Breast epithelium (tissue), 4 donors: ENCODE measurements around the gene UGP2. TPM values are rescaled to one million over a fixed set of nuclear protein-coding genes. Genes with fewer than 3 reads are reported as not detected.
"Not testable (repeated sequence)": the region's sequence is repeated elsewhere in the genome, so short reads cannot be mapped to it uniquely, and the experiment has no call there.

Experiments used
- DNase-seq, 2 donors: peaks; one replicate each; pipeline ENCODE4 v3.0.0-alpha.2; 2019; ENCODE audit warnings: low spot score in 2 of 2
- H3K27ac ChIP-seq, 2 donors: fragments of 200-600 bp; sonication (generic) in 1 of 2; one replicate each; pipeline ENCODE4 v1.5.1; 2016 to 2019; ENCODE audit warnings: mild to moderate bottlenecking in 1 of 2
- H3K27me3 ChIP-seq, 2 donors: fragments of 200-600 bp; sonication (generic) in 1 of 2; one replicate each; pipeline versions ENCODE4 v1.5.1 to v1.6.0; 2017 to 2019; ENCODE audit warnings: control low read depth in 1 of 2, mild to moderate bottlenecking in 1 of 2
- H3K36me3 ChIP-seq: fragments of 200-600 bp; one replicate; pipeline ENCODE4 v1.5.1; 2019
- H3K4me1 ChIP-seq, 2 donors: fragments of 200-600 bp; sonication (generic); one replicate each; pipeline ENCODE4 v1.5.1; 2016 to 2019; ENCODE audit warnings: control low read depth in 1 of 2
- H3K4me3 ChIP-seq, 3 donors: fragments of 200-600 bp; sonication (generic); 1 replicate in 2 of 3; 2 replicates in 1 of 3; pipeline ENCODE4 v1.5.1; 2016 to 2019; ENCODE audit warnings: mild to moderate bottlenecking in 3 of 3, moderate library complexity in 2 of 3
- H3K9me3 ChIP-seq, 2 donors: fragments of 200-600 bp; sonication (generic) in 1 of 2; one replicate each; pipeline ENCODE4 v1.5.1; 2016 to 2019; ENCODE audit warnings: control low read depth in 1 of 2
- CTCF ChIP-seq, 3 donors: fragments of 450-650 bp; IDR thresholded peaks; one replicate each; pipeline ENCODE4 v1.5.1; 2016 to 2017; ENCODE audit warnings: antibody characterized with exemption in 3 of 3, mild to moderate bottlenecking in 3 of 3, moderate library complexity in 3 of 3
- POLR2A ChIP-seq: fragments of 450-650 bp; IDR thresholded peaks from one replicate; pipeline ENCODE4 v1.6.1; 2016; ENCODE audit warnings: antibody characterized with exemption, mild to moderate bottlenecking, moderate library complexity
- POLR2AphosphoS5 ChIP-seq, 3 donors: sonication (generic); formaldehyde crosslinking; IDR thresholded peaks; one replicate each; pipeline ENCODE4 v1.6.1; 2017; ENCODE audit warnings: antibody characterized with exemption in 3 of 3
- intact Hi-C: fragments of 100-400 bp; cut with DNase I; formaldehyde crosslinking; loops from one replicate; pipeline ENCODE4 v1.15.1; 2023; ENCODE audit warnings: low total_unique reads
- total RNA-seq, 3 donors: library from RNA; depleted of rRNA; stranded (reverse); fragments of >200 nt; gene quantifications; one replicate each; pipeline ENCODE4 v1.1.0, GENCODE V29; 2016

Gene UGP2
- total RNA-seq, 3 donors from 2014 or later, result 147 to 337 (median 204) TPM

GRCh38 chr2:63845866-63846265, 4.2 kb downstream of the UGP2 start:
- intact Hi-C loops, result no loop called here
- DNase-seq, result no peak
- no peak for TF ChIP-seq POLR2A
- no peak for TF ChIP-seq CTCF (IDR thresholded peaks at IDR 0.05)
- no peak for TF ChIP-seq POLR2AphosphoS5 (IDR thresholded peaks at IDR 0.05)
- Histone ChIP-seq H3K36me3 (no peaks in the 10 kb centered on the region), H3K4me3 (peak overlapping the region in 1 of 3 donors; percentile 14), H3K27ac (peak overlapping the region; percentile 26 to 53), H3K9me3 (no peaks in the 10 kb centered on the region), H3K4me1 (peaks cover 0 to 4% of the 10 kb centered on the region in 2 donors), H3K27me3 (no peaks in the 10 kb centered on the region)

GRCh38 chr2:63846487-63846886, 4.8 kb downstream of the UGP2 start:
- peak overlapping the region in 1 of 2 donors; percentile 26 for H3K27ac ChIP-seq
- H3K4me3 ChIP-seq, result no peak overlapping the region

GRCh38 chr2:63847571-63847970, 5.9 kb downstream of the UGP2 start:
- DNase-seq, intact Hi-C loops: not testable (repeated sequence)

More at GRCh38 chr2:63846487-63846886, 4.8 kb downstream of the UGP2 start:
- TF ChIP-seq CTCF (IDR thresholded peaks at IDR 0.05), result no peak
- no peak for TF ChIP-seq POLR2A
- TF ChIP-seq POLR2AphosphoS5 (IDR thresholded peaks at IDR 0.05), result no peak
- H3K9me3 ChIP-seq, result no peaks in the 10 kb centered on the region
- no peaks in the 10 kb centered on the region for H3K27me3 ChIP-seq
- no peak for DNase-seq
- intact Hi-C loops, result no loop called here
- H3K4me1 ChIP-seq, result peaks cover 0 to 9% of the 10 kb centered on the region in 2 donors
- no peaks in the 10 kb centered on the region for H3K36me3 ChIP-seq

GRCh38 chr2:63849381-63850203, 7.9 kb downstream of the UGP2 start:
- no peaks in the 10 kb centered on the region for H3K9me3 ChIP-seq
- no peaks in the 10 kb centered on the region for H3K36me3 ChIP-seq
- TF ChIP-seq POLR2A (no peak), CTCF (IDR thresholded peaks at IDR 0.05) (no peak), POLR2AphosphoS5 (IDR thresholded peaks at IDR 0.05) (no peak)
- DNase-seq, result no peak
- peak overlapping the region in 1 of 2 donors; percentile 29 for H3K27ac ChIP-seq
- peak overlapping the region in 1 of 3 donors; percentile 2 for H3K4me3 ChIP-seq
- intact Hi-C loops, result no loop called here
- H3K27me3 ChIP-seq, result no peaks in the 10 kb centered on the region
- H3K4me1 ChIP-seq, result peaks cover 0 to 9% of the 10 kb centered on the region in 2 donors

More at GRCh38 chr2:63847571-63847970, 5.9 kb downstream of the UGP2 start:
- H3K36me3 ChIP-seq, H3K4me1 ChIP-seq, H3K9me3 ChIP-seq, H3K27me3 ChIP-seq, H3K4me3 ChIP-seq, H3K27ac ChIP-seq: not testable (repeated sequence)

GRCh38 chr2:63850204-63850571, 8.5 kb downstream of the UGP2 start:
- DNase-seq, result no peak
- no peak overlapping the region for H3K27ac ChIP-seq
- H3K4me3 ChIP-seq, result no peak overlapping the region
- TF ChIP-seq POLR2AphosphoS5 (IDR thresholded peaks at IDR 0.05), result no peak
- no peak for TF ChIP-seq CTCF (IDR thresholded peaks at IDR 0.05)
- no peak for TF ChIP-seq POLR2A
- H3K27me3 ChIP-seq, result no peaks in the 10 kb centered on the region
- intact Hi-C loops, result no loop called here
- H3K9me3 ChIP-seq, result no peaks in the 10 kb centered on the region
- H3K36me3 ChIP-seq, result no peaks in the 10 kb centered on the region
- H3K4me1 ChIP-seq, result peaks cover 0 to 9% of the 10 kb centered on the region in 2 donors
